Liver (tissue), 9 donors: ENCODE data around the gene FUT2. TPM values are rescaled to one million over a fixed set of nuclear protein-coding genes. Genes with fewer than 3 reads are reported as not detected.

Source experiments
- DNase-seq: peaks from one replicate; pipeline ENCODE4 v3.0.0-alpha.2; 2017; ENCODE audit warnings: low spot score
- H3K27ac ChIP-seq, 2 donors: one replicate each; pipeline ENCODE4 v1.7.0; 2013; ENCODE audit warnings: inconsistent platforms in 2 of 2, low read length in 2 of 2, control low read depth in 1 of 2, low read depth in 1 of 2, mild to moderate bottlenecking in 1 of 2
- H3K27me3 ChIP-seq, 4 donors: one replicate each; pipeline versions ENCODE4 v1.6.1 to v1.7.0; 2013; ENCODE audit warnings: low read length in 3 of 4, inconsistent platforms in 1 of 4, mild to moderate bottlenecking in 1 of 4, moderate library complexity in 1 of 4; ENCODE audit not compliant: control insufficient read depth in 4 of 4, insufficient read depth in 4 of 4
- H3K36me3 ChIP-seq, 4 donors: one replicate each; pipeline versions ENCODE4 v1.6.1 to v1.7.0; 2013; ENCODE audit warnings: low read length in 3 of 4, mild to moderate bottlenecking in 3 of 4, low read depth in 1 of 4, moderate library complexity in 1 of 4; ENCODE audit not compliant: control insufficient read depth in 4 of 4, insufficient read depth in 3 of 4
- H3K4me1 ChIP-seq, 4 donors: one replicate each; pipeline versions ENCODE4 v1.6.1 to v1.7.0; 2013; ENCODE audit warnings: low read length in 3 of 4, mild to moderate bottlenecking in 3 of 4, moderate library complexity in 1 of 4; ENCODE audit not compliant: control insufficient read depth in 4 of 4, insufficient read depth in 4 of 4
- H3K4me3 ChIP-seq, 3 donors: one replicate each; pipeline versions ENCODE4 v1.6.1 to v1.7.0; 2013; ENCODE audit warnings: low read length in 3 of 3, control low read depth in 1 of 3, low read depth in 1 of 3, mild to moderate bottlenecking in 1 of 3
- H3K9ac ChIP-seq, 2 donors: one replicate each; pipeline ENCODE4 v1.7.0; 2013; ENCODE audit warnings: low read length in 2 of 2, mild to moderate bottlenecking in 2 of 2, moderate library complexity in 2 of 2, control low read depth in 1 of 2, low read depth in 1 of 2
- H3K9me3 ChIP-seq, 4 donors: one replicate each; pipeline versions ENCODE4 v1.6.1 to v1.7.0; 2013; ENCODE audit warnings: low read length in 3 of 4; ENCODE audit not compliant: control insufficient read depth in 4 of 4
- ATF3 ChIP-seq: IDR thresholded peaks from 2 replicates; pipeline ENCODE4 v1.6.1; 2016; ENCODE audit warnings: antibody characterized with exemption
- EGR1 ChIP-seq, 2 donors: IDR thresholded peaks; 2 replicates each; pipeline ENCODE4 v1.6.1; 2016 to 2018; ENCODE audit warnings: antibody characterized with exemption in 2 of 2, low read depth in 2 of 2
- FOXA2 ChIP-seq: IDR thresholded peaks from 2 replicates; pipeline ENCODE4 v1.6.1; 2016; ENCODE audit warnings: antibody characterized with exemption
- HNF4A ChIP-seq, 2 donors: conservative IDR thresholded peaks; 2 replicates each; pipeline ENCODE4 v1.6.1; 2016; ENCODE audit warnings: antibody characterized with exemption in 2 of 2, mild to moderate bottlenecking in 2 of 2
- MAX ChIP-seq: IDR thresholded peaks from 2 replicates; pipeline ENCODE4 v1.6.1; 2016; ENCODE audit warnings: antibody characterized with exemption
- NR2F2 ChIP-seq: IDR thresholded peaks from 2 replicates; pipeline ENCODE4 v1.6.1; 2016; ENCODE audit warnings: antibody characterized with exemption
- RAD21 ChIP-seq, 2 donors: IDR thresholded peaks; 2 replicates each; pipeline ENCODE4 v1.6.1; 2016; ENCODE audit warnings: antibody characterized with exemption in 2 of 2, mild to moderate bottlenecking in 2 of 2
- REST ChIP-seq: IDR thresholded peaks from 2 replicates; pipeline ENCODE4 v1.6.1; 2016; ENCODE audit warnings: antibody characterized with exemption, mild to moderate bottlenecking
- SP1 ChIP-seq: IDR thresholded peaks from 2 replicates; pipeline ENCODE4 v1.6.1; 2018; ENCODE audit warnings: antibody characterized with exemption, mild to moderate bottlenecking
- TAF1 ChIP-seq: conservative IDR thresholded peaks from 2 replicates; pipeline ENCODE4 v1.6.1; 2016; ENCODE audit warnings: antibody characterized with exemption, mild to moderate bottlenecking
- YY1 ChIP-seq: IDR thresholded peaks from 2 replicates; pipeline ENCODE4 v1.6.1; 2016; ENCODE audit warnings: antibody characterized with exemption, mild to moderate bottlenecking
- ZBTB33 ChIP-seq: IDR thresholded peaks from 2 replicates; pipeline ENCODE4 v1.6.1; 2016; ENCODE audit warnings: antibody characterized with exemption
- WGBS: extraction: QIAGEN DNeasy Blood & Tissue Kit; methylation state at CpG from one replicate; pipeline ENCODE4 v1.1.7; 2013; 5-methylcytosine and 5-hydroxymethylcytosine counted together
- polyA plus RNA-seq, 2 donors: library from polyadenylated mRNA; stranded (reverse) in 1 of 2; unstranded in 1 of 2; fragments of 200-250 nt in 1 of 2; fragments of >200 nt in 1 of 2; fragmentation: Nextera tagmentation in 1 of 2; extraction: Ambion mirVana in 1 of 2; gene quantifications; one replicate each; pipeline versions ENCODE4 v1.2.1 to v1.2.3, GENCODE V29; 2013 to 2015
- total RNA-seq, 2 donors: library from RNA; depleted of rRNA; stranded (reverse); fragments of >200 nt; gene quantifications; one replicate each; pipeline ENCODE4 v1.2.3, GENCODE V29; 2014
- donor health status: healthy.
- donor health status: healthy.
- donor health status: healthy.
- donor health status: healthy.
- donor health status: healthy.

FUT2 gene
- total and polyA plus RNA-seq, 4 donors: 0.02 to 0.38 (median 0.05) TPM; not detected in 1

GRCh38 chr19:48670699-48671445 lies 24.9 kb upstream of the FUT2 start:
- DNase-seq: no peak
- Histone ChIP-seq H3K27me3 (no peaks in the 10 kb centered on the region), H3K9me3 (no peaks in the 10 kb centered on the region), H3K4me3 (no peak overlapping the region), H3K9ac (no peak overlapping the region), H3K27ac (no peak overlapping the region), H3K4me1 (peaks cover 0 to 3% (median 0%) of the 10 kb centered on the region in 4 donors), H3K36me3 (no peaks in the 10 kb centered on the region)
- TF ChIP-seq TAF1 (no peak), MAX (no peak), EGR1 (IDR thresholded peaks at IDR 0.05; ENCODE audit: low read depth in 2 of 2) (no peak), REST (no peak), NR2F2 (no peak), ATF3 (no peak), FOXA2 (no peak), SP1 (no peak), HNF4A (conservative IDR thresholded peaks at IDR 0.05) (no peak), YY1 (no peak)
- WGBS: 86% methylated on average over 21 of the region's 21 CpGs

GRCh38 chr19:48671446-48671995 lies 24.2 kb upstream of the FUT2 start:
- no peaks in the 10 kb centered on the region for H3K36me3 ChIP-seq
- DNase-seq: no peak
- no peak for TF ChIP-seq RAD21 (IDR thresholded peaks at IDR 0.05)
- TF ChIP-seq HNF4A (conservative IDR thresholded peaks at IDR 0.05): no peak
- TF ChIP-seq ZBTB33: no peak
- H3K4me3 ChIP-seq: no peak overlapping the region
- 85% methylated on average over 10 of the region's 10 CpGs for WGBS
- H3K27me3 ChIP-seq: no peaks in the 10 kb centered on the region
- peaks cover 0 to 3% (median 0%) of the 10 kb centered on the region in 4 donors for H3K4me1 ChIP-seq
- H3K9me3 ChIP-seq: no peaks in the 10 kb centered on the region
- H3K27ac ChIP-seq: no peak overlapping the region
- H3K9ac ChIP-seq: no peak overlapping the region
